CD4-positive, alpha-beta T cell treated with Interferon gamma for 1 hour (primary cell): ENCODE data around the gene TPSG1.

Source experiments
- DNase-seq: peaks from one replicate; pipeline ENCODE4 v3.0.0-alpha.2; 2020

TPSG1 gene

DNA sequence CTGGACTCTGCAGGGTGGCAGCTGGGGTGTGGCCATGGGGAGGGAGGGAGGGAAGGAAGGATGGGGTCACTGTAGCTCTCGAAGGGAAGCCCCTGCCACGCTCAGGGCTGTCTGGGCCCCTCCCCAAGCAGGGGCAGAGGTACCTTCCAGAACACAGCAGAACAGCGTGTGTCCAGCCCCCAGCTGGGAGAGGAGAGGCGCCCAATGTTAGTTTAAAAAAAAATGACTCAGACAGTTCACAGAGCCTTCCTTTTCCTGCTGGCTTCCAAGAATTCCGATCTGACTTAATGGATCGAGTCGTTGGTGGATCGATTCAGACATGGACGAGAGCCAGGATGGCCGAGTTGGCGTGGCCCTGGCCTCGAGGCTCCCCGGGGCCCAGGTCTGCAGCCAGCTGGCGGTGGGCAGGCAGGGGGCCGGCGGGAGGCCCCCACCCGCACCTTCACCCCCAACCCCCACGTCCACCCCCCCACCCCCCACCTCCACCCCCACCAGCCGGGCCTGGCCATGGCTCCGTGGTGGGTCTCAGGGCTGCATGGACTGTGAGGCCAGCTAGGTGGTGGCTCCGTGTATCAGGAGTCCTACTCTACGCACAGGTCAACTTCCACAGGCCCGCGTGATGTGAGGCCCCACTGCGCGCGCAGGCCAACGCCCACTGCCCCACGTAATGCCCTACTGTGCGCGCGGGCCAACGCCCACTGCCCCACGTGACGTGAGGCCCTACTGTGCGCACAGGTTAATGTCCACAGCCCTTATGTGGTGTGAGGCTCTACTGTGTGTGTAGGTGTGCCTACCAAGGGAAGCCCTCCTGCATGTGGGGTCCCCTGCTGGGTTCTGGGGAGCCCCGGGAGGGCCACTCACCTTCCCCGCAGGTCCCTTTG is 50.4 kb downstream of the TPSG1 start:
- no peak for DNase-seq

DNA sequence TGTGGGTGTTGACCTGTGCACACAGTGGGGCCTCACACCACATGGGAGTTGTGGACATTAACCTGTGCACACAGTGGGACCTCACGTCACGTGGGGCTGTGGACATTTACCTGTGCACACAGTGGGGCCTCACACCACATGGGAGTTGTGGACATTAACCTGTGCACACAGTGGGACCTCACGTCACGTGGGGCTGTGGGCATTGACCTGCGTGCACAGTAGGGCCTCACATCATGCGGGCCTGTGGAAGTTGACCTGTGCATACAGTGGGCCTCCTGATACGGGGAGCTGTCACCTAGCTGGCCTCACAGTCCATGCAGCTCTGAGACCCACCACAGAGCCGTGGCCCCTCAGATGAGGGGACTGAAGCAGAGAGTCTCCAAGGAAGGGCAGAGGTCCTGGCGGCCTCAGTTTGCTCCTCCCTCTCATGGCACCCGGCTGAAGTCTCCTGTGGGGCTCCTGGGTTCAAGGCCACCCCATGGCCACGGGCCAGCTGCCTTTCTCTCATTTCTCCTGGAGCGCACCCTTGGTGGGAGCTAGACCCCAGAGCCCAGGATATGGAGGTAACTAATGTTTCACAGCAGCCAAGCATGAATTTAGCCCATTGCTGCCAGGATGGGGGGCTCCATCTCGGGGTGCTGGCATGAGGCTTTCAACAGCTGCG is 51.1 kb downstream of the TPSG1 start:
- no peak for DNase-seq

DNA sequence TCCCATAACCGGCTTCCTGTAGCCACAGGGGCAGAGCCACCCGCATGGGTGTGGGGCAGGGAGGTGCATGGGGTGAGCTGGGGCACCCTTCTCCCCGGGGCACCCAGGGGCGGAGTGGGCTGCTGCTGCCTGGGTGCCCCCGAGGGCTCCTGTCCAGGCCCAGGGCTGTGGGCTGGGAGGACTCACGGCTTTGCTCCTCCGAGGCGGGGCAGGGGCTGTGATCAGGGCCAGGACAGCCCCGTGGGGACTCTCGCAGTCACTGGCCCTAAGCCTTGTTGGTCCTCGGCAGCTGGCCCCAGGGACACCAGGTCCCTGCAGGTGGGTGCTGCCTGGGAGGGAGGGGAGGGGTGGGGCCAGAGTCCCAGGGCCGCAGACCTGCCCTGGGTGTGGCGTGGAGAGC is 52.4 kb downstream of the TPSG1 start:
- DNase-seq = no peak

DNA sequence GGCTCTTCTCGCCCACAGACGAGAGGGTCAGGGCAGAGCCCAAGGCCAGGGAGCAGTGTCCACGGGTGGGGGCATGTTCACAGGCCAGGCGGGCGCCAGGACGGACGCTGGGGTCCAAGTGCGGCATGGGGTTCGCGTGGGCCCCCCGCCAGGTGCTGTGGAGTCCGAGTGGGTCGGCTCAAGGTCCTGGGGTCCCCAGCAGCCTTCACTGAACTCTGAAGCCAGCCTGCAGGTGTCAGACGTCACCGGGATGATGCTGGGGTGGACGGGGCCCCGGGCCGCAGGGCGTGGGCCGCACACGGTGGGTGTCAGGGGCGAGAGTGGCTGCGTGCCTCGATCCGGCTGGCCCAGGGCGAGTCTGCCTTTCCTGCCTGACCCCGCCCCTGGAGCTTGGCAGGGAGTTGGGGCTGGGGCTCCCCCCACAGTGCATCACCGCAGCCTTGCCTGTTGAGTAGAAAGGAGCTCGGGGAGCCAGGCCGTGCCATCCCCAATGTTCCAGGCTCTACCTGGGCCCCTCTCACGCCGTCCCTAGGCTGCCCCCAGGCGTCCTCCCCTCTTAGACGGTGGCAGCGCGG is 53.1 kb downstream of the TPSG1 start:
- no peak for DNase-seq
